ENCODE results near the gene ASTN1.

The ASTN1 gene

GRCh38 chr1:176863613-176864012 is 300.9 kb downstream of the ASTN1 start:
- Histone ChIP-seq H3K4me3 (replicated peaks; ENCODE audit: low read depth, low read length) (no peak overlapping the region), H3K27me3 (replicated peaks; ENCODE audit: control insufficient read depth, insufficient read depth, low read length) (no peaks in the 10 kb centered on the region), H3K36me3 (ENCODE audit: control insufficient read depth, insufficient read depth, low read length) (no peaks in the 10 kb centered on the region)
- no peak for DNase-seq (ENCODE audit: extremely low read depth, insufficient read length)
- TF ChIP-seq, protein P1, sequence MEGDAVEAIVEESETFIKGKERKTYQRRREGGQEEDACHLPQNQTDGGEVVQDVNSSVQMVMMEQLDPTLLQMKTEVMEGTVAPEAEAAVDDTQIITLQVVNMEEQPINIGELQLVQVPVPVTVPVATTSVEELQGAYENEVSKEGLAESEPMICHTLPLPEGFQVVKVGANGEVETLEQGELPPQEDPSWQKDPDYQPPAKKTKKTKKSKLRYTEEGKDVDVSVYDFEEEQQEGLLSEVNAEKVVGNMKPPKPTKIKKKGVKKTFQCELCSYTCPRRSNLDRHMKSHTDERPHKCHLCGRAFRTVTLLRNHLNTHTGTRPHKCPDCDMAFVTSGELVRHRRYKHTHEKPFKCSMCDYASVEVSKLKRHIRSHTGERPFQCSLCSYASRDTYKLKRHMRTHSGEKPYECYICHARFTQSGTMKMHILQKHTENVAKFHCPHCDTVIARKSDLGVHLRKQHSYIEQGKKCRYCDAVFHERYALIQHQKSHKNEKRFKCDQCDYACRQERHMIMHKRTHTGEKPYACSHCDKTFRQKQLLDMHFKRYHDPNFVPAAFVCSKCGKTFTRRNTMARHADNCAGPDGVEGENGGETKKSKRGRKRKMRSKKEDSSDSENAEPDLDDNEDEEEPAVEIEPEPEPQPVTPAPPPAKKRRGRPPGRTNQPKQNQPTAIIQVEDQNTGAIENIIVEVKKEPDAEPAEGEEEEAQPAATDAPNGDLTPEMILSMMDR (IDR thresholded peaks at IDR 0.05; ENCODE audit: insufficient read depth, low read length, poor library complexity, severe bottlenecking): no peak

DNA sequence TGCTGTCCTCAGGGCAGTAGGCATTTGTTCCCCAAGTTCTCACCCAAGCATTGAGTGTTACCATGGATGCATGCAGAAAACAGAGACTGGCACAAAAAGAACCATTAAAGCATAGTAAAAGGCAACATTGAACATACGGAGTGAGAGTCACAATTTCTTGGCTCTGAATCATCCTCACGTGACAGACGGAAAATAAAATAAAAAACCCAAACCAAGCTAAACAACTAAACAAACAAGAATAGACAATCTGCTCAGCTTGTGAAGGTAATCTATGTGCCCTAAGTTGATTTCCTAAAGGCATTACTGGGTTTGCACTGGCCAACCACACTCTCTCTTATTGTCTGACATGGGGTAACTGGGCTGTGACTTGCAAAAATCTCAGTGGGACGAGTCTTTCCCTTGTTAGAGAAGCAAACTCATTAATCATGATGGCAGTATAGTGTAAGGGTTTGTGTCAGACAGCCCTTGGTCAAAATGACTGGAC is 306.0 kb downstream of the ASTN1 start:
- TF ChIP-seq, protein P1 (IDR thresholded peaks at IDR 0.05; ENCODE audit: insufficient read depth, low read length, poor library complexity, severe bottlenecking): no peak
- Histone ChIP-seq H3K4me3 (replicated peaks; ENCODE audit: low read depth, low read length) (no peak overlapping the region), H3K36me3 (ENCODE audit: control insufficient read depth, insufficient read depth, low read length) (no peaks in the 10 kb centered on the region), H3K27me3 (replicated peaks; ENCODE audit: control insufficient read depth, insufficient read depth, low read length) (no peaks in the 10 kb centered on the region; the same call in 1 of the 2 replicates)
- no peak for DNase-seq (ENCODE audit: extremely low read depth, insufficient read length)

GRCh38 chr1:176857632-176858031 is 306.9 kb downstream of the ASTN1 start:
- Histone ChIP-seq H3K27me3 (replicated peaks; ENCODE audit: control insufficient read depth, insufficient read depth, low read length) (no peaks in the 10 kb centered on the region; the same call in 1 of the 2 replicates), H3K4me3 (replicated peaks; ENCODE audit: low read depth, low read length) (no peak overlapping the region), H3K36me3 (ENCODE audit: control insufficient read depth, insufficient read depth, low read length) (no peaks in the 10 kb centered on the region)
- TF ChIP-seq, protein P1 (IDR thresholded peaks at IDR 0.05; ENCODE audit: insufficient read depth, low read length, poor library complexity, severe bottlenecking): no peak
- DNase-seq (ENCODE audit: extremely low read depth, insufficient read length): no peak

GRCh38 chr1:176854758-176855745 is 309.5 kb downstream of the ASTN1 start:
- no peak for DNase-seq (ENCODE audit: extremely low read depth, insufficient read length)
- Histone ChIP-seq H3K36me3 (ENCODE audit: control insufficient read depth, insufficient read depth, low read length) (no peaks in the 10 kb centered on the region), H3K4me3 (replicated peaks; ENCODE audit: low read depth, low read length) (no peak overlapping the region), H3K27me3 (replicated peaks; ENCODE audit: control insufficient read depth, insufficient read depth, low read length) (peaks cover 1% of the 10 kb centered on the region; the same call in 1 of the 2 replicates)
- TF ChIP-seq, protein P1 (IDR thresholded peaks at IDR 0.05; ENCODE audit: insufficient read depth, low read length, poor library complexity, severe bottlenecking): no peak

DNA sequence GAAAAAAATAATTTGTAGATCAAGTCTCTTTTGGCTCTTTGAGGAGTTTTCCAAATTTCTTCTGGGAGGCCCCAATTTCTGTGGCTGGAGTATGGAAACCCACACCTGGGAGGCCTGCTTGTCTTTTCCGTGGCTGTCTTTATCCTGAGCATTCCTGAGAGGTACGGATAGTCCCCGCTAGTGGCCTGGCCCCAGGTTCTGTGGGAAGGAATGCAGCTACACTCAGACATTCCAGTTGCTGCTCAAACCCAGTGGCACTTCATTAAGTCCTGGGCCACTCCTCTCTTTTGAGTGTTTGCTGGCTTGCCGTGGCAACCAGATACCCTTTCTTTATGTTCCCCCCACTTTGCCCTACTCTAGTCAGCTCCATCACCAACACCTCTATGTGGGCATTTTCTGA is 310.4 kb downstream of the ASTN1 start:
- H3K4me3 ChIP-seq (replicated peaks; ENCODE audit: low read depth, low read length): no peak overlapping the region
- DNase-seq (ENCODE audit: extremely low read depth, insufficient read length): no peak
- TF ChIP-seq, protein P1 (IDR thresholded peaks at IDR 0.05; ENCODE audit: insufficient read depth, low read length, poor library complexity, severe bottlenecking): no peak
- H3K36me3 ChIP-seq (ENCODE audit: control insufficient read depth, insufficient read depth, low read length): no peaks in the 10 kb centered on the region
- peaks cover 1% of the 10 kb centered on the region; the same call in 1 of the 2 replicates for H3K27me3 ChIP-seq (replicated peaks; ENCODE audit: control insufficient read depth, insufficient read depth, low read length)

All from GM06990 (cell line).